CD4-positive, alpha-beta T cell (primary cell): Measurements from ENCODE around the gene CAMKK2. TPM values are rescaled to one million over a fixed set of nuclear protein-coding genes. Genes with fewer than 3 reads are reported as not detected.

Experiments used
- ATAC-seq: fragments of 200-7000 bp; cut with Tn5 transposase; one replicate; pipeline ENCODE4 v1.10.0; 2022; ENCODE audit warnings: mild to moderate bottlenecking; ENCODE audit not compliant: poor library complexity
- CTCF ChIA-PET: fragments of 350-600 bp; sonication (Branson Sonifier 250); formaldehyde crosslinking; loops from one replicate; lab custom pipeline; 2021; ENCODE audit warnings: antibody characterized with exemption, inconsistent platforms; lab: Charles Lee
- POLR2A ChIA-PET: fragments of 350-600 bp; sonication (Branson Sonifier 250); formaldehyde crosslinking; loops from one replicate; lab custom pipeline; 2021; ENCODE audit warnings: antibody characterized with exemption, inconsistent platforms; lab: Charles Lee
- DNase-seq, 14 experiments: peaks; one replicate each; pipeline ENCODE4 v3.0.0-alpha.2; 2013 to 2020; ENCODE audit warnings: mixed read lengths in 2 of 14
- H3K27ac ChIP-seq, 2 donors: one replicate each; pipeline versions ENCODE4 v1.5.1 to v1.7.0; 2013; ENCODE audit warnings: low read length in 2 of 2, low read depth in 1 of 2, mild to moderate bottlenecking in 1 of 2
- H3K27me3 ChIP-seq, 2 experiments: 1 replicate in 1 of 2; 2 replicates in 1 of 2; pipeline versions ENCODE4 v1.6.1 to v1.7.0; 2013; ENCODE audit warnings: low read length in 2 of 2, control low read depth in 1 of 2, mild to moderate bottlenecking in 1 of 2, moderate library complexity in 1 of 2; ENCODE audit not compliant: insufficient read depth in 2 of 2, control insufficient read depth in 1 of 2
- H3K36me3 ChIP-seq: one replicate; pipeline ENCODE4 v1.6.1; 2013; ENCODE audit warnings: low read length, control low read depth; ENCODE audit not compliant: insufficient read depth
- H3K4me1 ChIP-seq: one replicate; pipeline ENCODE4 v1.6.1; 2013; ENCODE audit warnings: low read length, control low read depth; ENCODE audit not compliant: insufficient read depth
- H3K4me3 ChIP-seq: one replicate; pipeline ENCODE4 v1.5.1; 2013; ENCODE audit warnings: mild to moderate bottlenecking, low read length, moderate library complexity
- H3K9me3 ChIP-seq, 2 experiments: 1 replicate in 1 of 2; 2 replicates in 1 of 2; pipeline versions ENCODE4 v1.6.1 to v1.7.0; 2013; ENCODE audit warnings: low read length in 2 of 2, mild to moderate bottlenecking in 2 of 2, control low read depth in 1 of 2, moderate library complexity in 1 of 2; ENCODE audit not compliant: control insufficient read depth in 1 of 2, insufficient read depth in 1 of 2
- H3K27ac Mint-ChIP-seq: one replicate; pipeline ENCODE4 v1.8.0; 2020; ENCODE audit warnings: mixed read lengths
- H3K27me3 Mint-ChIP-seq: one replicate; pipeline ENCODE4 v1.8.0; 2021; ENCODE audit warnings: mixed read lengths
- H3K36me3 Mint-ChIP-seq: one replicate; pipeline ENCODE4 v1.8.0; 2021; ENCODE audit warnings: low read depth, mixed read lengths
- H3K4me1 Mint-ChIP-seq: one replicate; pipeline ENCODE4 v1.8.0; 2021; ENCODE audit warnings: low read depth, mixed read lengths
- H3K4me3 Mint-ChIP-seq: one replicate; pipeline ENCODE4 v1.8.0; 2020; ENCODE audit warnings: mild to moderate bottlenecking, mixed read lengths
- H3K9me3 Mint-ChIP-seq: one replicate; pipeline ENCODE4 v1.8.0; 2020; ENCODE audit warnings: mixed read lengths
- intact Hi-C, 2 experiments: fragments of 100-400 bp; cut with DNase I in 1 of 2; cut with micrococcal nuclease in 1 of 2; formaldehyde crosslinking; loops; one replicate each; pipeline versions ENCODE4 v1.15.1 to v1.9.0; 2023 to 2025; cut with DNase I, micrococcal nuclease
- total RNA-seq, 174 experiments: library from RNA in 2 of 174; stranded (reverse) in 2 of 174; gene quantifications; one replicate each; pipeline ENCODE4 v1.2.3 and lab custom pipeline; 2021 to 2026
- TF ChIP-seq, protein P1 (sequence below): fragments of 200-600 bp; IDR thresholded peaks from one replicate; pipeline ENCODE4 v1.8.0; 2022; ENCODE audit warnings: antibody characterized with exemption, mild to moderate bottlenecking

Gene CAMKK2
- total RNA-seq, 2 experiments from 2014 or later: 6.7 to 6.8 TPM

DNA sequence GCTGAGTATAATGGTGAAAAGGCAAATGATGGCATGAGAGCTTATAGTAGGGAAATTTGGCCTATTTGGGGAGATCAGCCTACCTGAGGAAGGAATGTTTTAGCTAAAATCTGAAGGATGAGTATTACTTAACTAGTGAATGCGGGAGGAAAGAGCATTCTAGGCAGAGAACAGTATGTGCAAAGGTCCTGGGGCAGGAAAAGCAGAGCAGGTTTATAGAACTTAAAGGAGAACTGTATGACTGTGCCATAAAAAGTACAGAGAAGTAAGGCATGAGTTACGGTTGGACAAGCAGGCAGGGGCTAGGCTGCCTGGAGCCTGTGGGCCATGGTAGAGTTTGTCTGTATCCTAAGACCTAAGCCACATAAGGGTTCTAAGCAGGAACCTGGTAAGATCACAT lies 108.3 kb downstream of the CAMKK2 start:
- Mint-ChIP-seq H3K4me3 (no peak overlapping the region), H3K36me3 (no peaks in the 10 kb centered on the region), H3K27me3 (no peaks in the 10 kb centered on the region), H3K9me3 (no peaks in the 10 kb centered on the region), H3K27ac (no peak overlapping the region), H3K4me1 (no peaks in the 10 kb centered on the region)
- Histone ChIP-seq H3K9me3 (peaks cover 0 to 3% of the 10 kb centered on the region in 2 experiments), H3K36me3 (peaks cover 10% of the 10 kb centered on the region), H3K4me1 (no peaks in the 10 kb centered on the region), H3K27ac (no peak overlapping the region), H3K4me3 (no peak overlapping the region), H3K27me3 (no peaks in the 10 kb centered on the region)
- ChIA-PET CTCF (no interaction called here), POLR2A (no interaction called here)
- ATAC-seq (no peak), DNase-seq (no peak)
- intact Hi-C loops: no loop called here
- TF ChIP-seq, protein P1, sequence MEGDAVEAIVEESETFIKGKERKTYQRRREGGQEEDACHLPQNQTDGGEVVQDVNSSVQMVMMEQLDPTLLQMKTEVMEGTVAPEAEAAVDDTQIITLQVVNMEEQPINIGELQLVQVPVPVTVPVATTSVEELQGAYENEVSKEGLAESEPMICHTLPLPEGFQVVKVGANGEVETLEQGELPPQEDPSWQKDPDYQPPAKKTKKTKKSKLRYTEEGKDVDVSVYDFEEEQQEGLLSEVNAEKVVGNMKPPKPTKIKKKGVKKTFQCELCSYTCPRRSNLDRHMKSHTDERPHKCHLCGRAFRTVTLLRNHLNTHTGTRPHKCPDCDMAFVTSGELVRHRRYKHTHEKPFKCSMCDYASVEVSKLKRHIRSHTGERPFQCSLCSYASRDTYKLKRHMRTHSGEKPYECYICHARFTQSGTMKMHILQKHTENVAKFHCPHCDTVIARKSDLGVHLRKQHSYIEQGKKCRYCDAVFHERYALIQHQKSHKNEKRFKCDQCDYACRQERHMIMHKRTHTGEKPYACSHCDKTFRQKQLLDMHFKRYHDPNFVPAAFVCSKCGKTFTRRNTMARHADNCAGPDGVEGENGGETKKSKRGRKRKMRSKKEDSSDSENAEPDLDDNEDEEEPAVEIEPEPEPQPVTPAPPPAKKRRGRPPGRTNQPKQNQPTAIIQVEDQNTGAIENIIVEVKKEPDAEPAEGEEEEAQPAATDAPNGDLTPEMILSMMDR: no peak

Other genes with a start within 250 kb of the CAMKK2 start
- 1 to 10 TPM; 4.6 to 4.8 TPM for gene P2RX7, start 163.8 kb downstream of the CAMKK2 start, total RNA-seq
- gene P2RX4, start 86.6 kb downstream of the CAMKK2 start, total RNA-seq: 10 to 100 TPM; 36.2 to 37.4 TPM
- gene ANAPC5, start 55.7 kb upstream of the CAMKK2 start, total RNA-seq: 10 to 100 TPM; 88.2 to 96.2 TPM
- gene RNF34, start 103.4 kb upstream of the CAMKK2 start, total RNA-seq: 10 to 100 TPM; 60.6 to 63.1 TPM